ENCODE results near the gene IMMP2L. TPM values are rescaled to one million over a fixed set of nuclear protein-coding genes. Genes with fewer than 3 reads are reported as not detected.

Gene IMMP2L
- total and polyA plus RNA-seq, 2 donors (not counting 3 experiments of a cell fraction or from before 2014, with no cell fraction given) = 9.9 to 11.8 TPM

- Histone ChIP-seq H3K36me3 (ENCODE audit: control insufficient read depth in 2 of 2, extremely low read depth in 1 of 2, insufficient read depth in 2 of 2, low read length in 2 of 2) (no peaks in the 10 kb centered on the region), H3K9me3 (replicated peaks; ENCODE audit: control insufficient read depth, insufficient read depth, low read length) (no peaks in the 10 kb centered on the region), H3K9ac (replicated peaks; ENCODE audit: extremely low read depth, insufficient read depth, low read length) (no peak overlapping the region), H3K79me2 (ENCODE audit: control insufficient read depth, insufficient read depth, low read length) (no peaks in the 10 kb centered on the region), H3K4me2 (ENCODE audit: insufficient read depth, low read length) (no peak overlapping the region), H2AFZ (ENCODE audit: low read depth, low read length) (no peak overlapping the region), H3K4me3 (replicated peaks in 1 of 3; ENCODE audit: insufficient read depth in 1 of 3, low read depth in 1 of 3, low read length in 3 of 3) (no peak overlapping the region), H3K4me1 (ENCODE audit: control insufficient read depth, extremely low read depth, insufficient read depth, low read length) (no peaks in the 10 kb centered on the region), H4K20me1 (replicated peaks; ENCODE audit: control insufficient read depth, extremely low read depth, insufficient read depth, low read length) (no peaks in the 10 kb centered on the region), H3K9me1 (replicated peaks; ENCODE audit: control insufficient read depth, extremely low read depth, insufficient read depth, low read length) (no peaks in the 10 kb centered on the region), H3K27me3 (ENCODE audit: control insufficient read depth in 2 of 2, insufficient read depth in 2 of 2, low read length in 2 of 2) (no peaks in the 10 kb centered on the region), H3K27ac (ENCODE audit: insufficient read depth, low read depth, low read length) (no peak overlapping the region)
- ChIA-PET CTCF (no interaction called here), POLR2A (no interaction called here)
- TF ChIP-seq CTCF (IDR thresholded peaks at IDR 0.05; ENCODE audit: extremely low read depth in 1 of 2, insufficient read depth in 1 of 2, low read depth in 1 of 2, low read length in 2 of 2) = no peak
- TF ChIP-seq GATA2 (IDR thresholded peaks at IDR 0.05; ENCODE audit: insufficient read depth, insufficient read length, low read depth, low read length) = no peak
- TF ChIP-seq EZH2 (IDR thresholded peaks at IDR 0.05; ENCODE audit: borderline replicate concordance, low read depth, low read length, severe bottlenecking) = no peak
- TF ChIP-seq FOS (IDR thresholded peaks at IDR 0.05; ENCODE audit: borderline replicate concordance, insufficient read depth, low read length) = no peak
- no peak for TF ChIP-seq JUN (IDR thresholded peaks at IDR 0.05; ENCODE audit: borderline replicate concordance, insufficient read depth, insufficient read length, low read depth)
- no peak for TF ChIP-seq POLR2A (IDR thresholded peaks at IDR 0.05; ENCODE audit: low read depth, low read length)
- TF ChIP-seq, protein P1, sequence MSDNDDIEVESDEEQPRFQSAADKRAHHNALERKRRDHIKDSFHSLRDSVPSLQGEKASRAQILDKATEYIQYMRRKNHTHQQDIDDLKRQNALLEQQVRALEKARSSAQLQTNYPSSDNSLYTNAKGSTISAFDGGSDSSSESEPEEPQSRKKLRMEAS (IDR thresholded peaks at IDR 0.05; ENCODE audit: insufficient read depth, insufficient read length) = no peak
- TF ChIP-seq MYC (IDR thresholded peaks at IDR 0.05; ENCODE audit: low read depth, low read length) = no peak
- TF ChIP-seq POLR2AphosphoS5 (IDR thresholded peaks at IDR 0.05; ENCODE audit: insufficient read depth, low read depth, low read length) = no peak
- dilution Hi-C loops (cut with MboI; ENCODE audit: extremely low pct_ligation_motif_present, low sequenced_read_pairs) (no loop called here), intact Hi-C loops (cut with micrococcal nuclease) (no loop called here)
- BruUV-seq (replicated peaks) = no TSS peak
- FAIRE-seq (no peak), DNase-seq (ENCODE audit: low read depth, low spot score) (no peak)
Observed at GRCh38 chr7:111068618-111069017, 493.7 kb downstream of the IMMP2L start.
